HG02610 (cell line): ENCODE data around the gene PRPSAP1.
"Not testable (repeated sequence)": the region's sequence is repeated elsewhere in the genome, so short reads cannot be mapped to it uniquely, and the experiment has no call there.

Experiments used
- ATAC-seq: cut with Tn5 transposase; IDR thresholded peaks from one replicate; pipeline ENCODE4 v1.9.1; 2021; ENCODE audit warnings: mild to moderate bottlenecking, moderate library complexity; ENCODE audit not compliant: unreplicated experiment

Gene PRPSAP1

GRCh38 chr17:76360461-76360860 is 6.7 kb upstream of the PRPSAP1 start:
- ATAC-seq = no peak

GRCh38 chr17:76359776-76360175 is 6.1 kb upstream of the PRPSAP1 start:
- ATAC-seq = not testable (repeated sequence)

DNA sequence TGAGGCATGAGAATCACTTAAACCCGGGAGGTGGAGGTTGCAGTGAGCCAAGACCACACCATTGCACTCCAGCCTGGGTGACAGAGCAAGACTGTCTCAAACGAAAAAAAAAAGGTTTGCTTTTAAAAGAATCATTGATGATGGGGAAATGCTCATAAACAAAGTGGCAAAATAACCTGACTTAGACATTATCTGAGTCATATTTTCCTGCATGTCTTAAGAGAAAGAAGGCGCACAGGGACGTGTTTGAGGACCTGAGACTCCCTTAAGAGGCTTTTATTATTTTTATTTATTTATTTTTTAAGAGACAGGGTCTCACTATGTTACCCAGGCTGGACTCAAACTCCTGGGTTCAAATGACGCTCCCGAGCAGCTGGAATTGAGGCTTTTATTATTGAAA is 5.7 kb upstream of the PRPSAP1 start:
- ATAC-seq = no peak

- no peak for ATAC-seq
These were observed 4.0 kb upstream of the PRPSAP1 start for GRCh38 chr17:76357597-76358158.

- no peak for ATAC-seq
These were observed 3.2 kb upstream of the PRPSAP1 start for GRCh38 chr17:76356803-76357456.

- ATAC-seq = no peak
These were observed 1.1 kb upstream of the PRPSAP1 start for GRCh38 chr17:76354747-76355310.

- no peak for ATAC-seq
These were observed 607 bp upstream of the PRPSAP1 start for GRCh38 chr17:76354317-76354729.

DNA sequence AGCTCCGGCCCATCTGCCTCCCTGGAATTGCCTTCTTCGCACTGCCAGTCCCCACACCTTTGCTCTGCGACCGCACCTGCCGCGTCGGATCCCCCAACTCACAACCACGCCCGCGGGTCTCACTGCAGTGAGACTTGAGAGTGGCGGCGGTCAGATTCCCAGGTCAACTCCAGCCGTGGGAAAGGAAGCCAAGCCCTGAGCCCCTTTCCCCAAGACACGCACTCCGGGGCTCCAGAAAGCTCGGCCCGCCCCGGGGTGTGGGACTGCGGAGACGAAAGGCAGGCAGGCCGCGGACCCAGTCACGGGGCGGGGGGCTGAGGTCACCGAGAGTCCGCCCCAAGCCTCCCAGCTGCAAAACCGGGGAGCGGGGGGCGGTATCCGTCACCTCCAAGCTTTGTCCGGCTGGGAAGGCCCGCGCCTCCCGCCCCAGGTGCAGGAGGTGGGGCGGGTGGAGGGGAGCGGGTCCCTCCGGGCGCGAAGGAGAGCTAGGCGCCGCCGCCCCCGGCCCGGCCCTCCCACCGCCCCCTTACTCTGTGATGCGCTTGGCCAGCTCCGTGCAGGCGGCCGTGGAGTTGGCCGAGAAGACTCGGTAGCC is 615 bp downstream of the PRPSAP1 start:
- peak; percentile 15 for ATAC-seq

- ATAC-seq = no peak
These were observed 2.1 kb downstream of the PRPSAP1 start for GRCh38 chr17:76351526-76352071.

DNA sequence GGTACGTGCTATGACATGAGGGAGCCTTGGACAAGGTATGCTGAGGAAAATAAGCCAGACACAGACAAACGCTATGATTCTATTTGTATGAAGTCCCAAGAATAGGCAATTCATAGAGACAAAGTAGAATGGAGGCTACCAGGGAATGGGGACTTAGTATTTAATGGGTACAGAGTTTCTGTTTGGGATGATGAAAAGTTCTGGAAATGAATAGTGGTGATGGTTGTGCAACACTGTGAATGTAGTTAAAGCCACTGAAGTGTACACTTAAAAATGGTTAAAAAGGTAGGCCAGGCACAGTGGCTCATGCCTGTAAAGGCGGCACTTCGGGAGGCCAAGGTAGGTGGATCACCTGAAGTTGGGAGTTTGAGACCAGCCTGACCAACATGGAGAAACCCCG is 3.3 kb downstream of the PRPSAP1 start:
- no peak for ATAC-seq

- not testable (repeated sequence) for ATAC-seq
These were observed 6.8 kb downstream of the PRPSAP1 start for GRCh38 chr17:76346936-76347335.

DNA sequence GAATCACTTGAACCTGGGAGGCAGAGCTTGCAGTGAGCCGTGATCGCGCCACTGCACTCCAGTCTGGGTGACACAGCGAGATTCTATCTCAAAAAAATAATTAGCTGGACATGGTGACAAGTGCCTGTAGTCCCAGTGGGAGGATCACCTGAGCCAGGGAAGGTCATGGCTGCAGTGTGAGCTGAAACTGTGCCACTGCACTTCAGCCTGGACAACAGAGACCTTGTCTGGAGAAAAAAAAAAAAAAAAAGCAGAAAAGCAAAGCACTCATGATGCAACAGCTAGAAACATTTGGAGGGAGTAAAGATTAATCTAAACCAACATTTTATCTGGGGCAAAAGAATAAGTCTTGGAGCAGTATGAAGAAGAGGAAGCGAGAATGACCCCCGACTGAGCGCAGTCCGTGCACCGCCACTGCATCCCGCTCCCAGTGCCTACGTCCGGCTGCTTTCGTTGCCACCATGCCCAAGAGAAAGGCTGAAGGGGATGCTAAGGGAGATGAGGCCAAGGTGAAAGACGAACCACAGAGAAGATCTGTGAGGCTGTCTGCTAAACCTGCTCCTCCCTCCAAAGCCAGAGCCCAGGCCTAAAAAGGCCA is 8.2 kb downstream of the PRPSAP1 start:
- ATAC-seq = no peak

DNA sequence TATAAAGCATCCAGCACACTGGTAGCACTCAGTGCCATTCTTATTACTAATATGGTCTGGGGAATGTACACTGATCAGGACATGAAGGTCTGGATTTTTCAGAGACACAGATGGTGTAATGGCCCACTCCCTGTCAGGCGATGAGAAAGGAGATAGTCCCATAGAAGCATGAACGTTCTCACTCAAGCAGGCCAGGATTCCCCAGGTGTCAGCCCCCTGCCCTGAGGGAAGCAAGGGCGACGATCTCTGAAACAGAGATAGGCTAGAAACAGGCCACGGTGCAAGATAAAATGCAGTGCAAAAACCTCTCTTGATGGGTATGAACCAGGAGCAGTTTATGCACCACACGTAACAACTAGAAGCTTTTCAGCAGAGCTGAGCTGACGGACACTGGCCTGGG is 10.6 kb downstream of the PRPSAP1 start:
- no peak for ATAC-seq

- no peak for ATAC-seq
These were observed 12.4 kb downstream of the PRPSAP1 start for GRCh38 chr17:76341301-76341700.

DNA sequence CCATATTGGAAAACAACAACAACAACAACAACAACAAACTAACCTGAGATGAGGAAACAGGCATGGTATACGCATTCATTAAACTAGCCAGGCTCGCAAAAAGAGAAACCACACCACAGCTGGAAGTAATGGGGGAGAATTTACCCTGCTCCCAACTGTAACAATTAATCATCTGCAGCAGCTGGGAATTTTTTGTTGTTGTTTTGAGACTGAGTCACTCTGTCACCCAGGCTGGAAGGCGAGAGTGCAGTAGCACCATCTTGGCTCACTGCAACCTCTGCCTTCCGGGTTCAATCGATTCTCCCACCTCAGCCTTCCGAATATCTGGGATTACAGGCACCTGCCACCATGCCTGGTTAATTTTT is 16.3 kb downstream of the PRPSAP1 start:
- ATAC-seq = no peak

- no peak for ATAC-seq
These were observed 16.8 kb downstream of the PRPSAP1 start for GRCh38 chr17:76336756-76337412.

- ATAC-seq = no peak
These were observed 17.9 kb downstream of the PRPSAP1 start for GRCh38 chr17:76335716-76336381.

DNA sequence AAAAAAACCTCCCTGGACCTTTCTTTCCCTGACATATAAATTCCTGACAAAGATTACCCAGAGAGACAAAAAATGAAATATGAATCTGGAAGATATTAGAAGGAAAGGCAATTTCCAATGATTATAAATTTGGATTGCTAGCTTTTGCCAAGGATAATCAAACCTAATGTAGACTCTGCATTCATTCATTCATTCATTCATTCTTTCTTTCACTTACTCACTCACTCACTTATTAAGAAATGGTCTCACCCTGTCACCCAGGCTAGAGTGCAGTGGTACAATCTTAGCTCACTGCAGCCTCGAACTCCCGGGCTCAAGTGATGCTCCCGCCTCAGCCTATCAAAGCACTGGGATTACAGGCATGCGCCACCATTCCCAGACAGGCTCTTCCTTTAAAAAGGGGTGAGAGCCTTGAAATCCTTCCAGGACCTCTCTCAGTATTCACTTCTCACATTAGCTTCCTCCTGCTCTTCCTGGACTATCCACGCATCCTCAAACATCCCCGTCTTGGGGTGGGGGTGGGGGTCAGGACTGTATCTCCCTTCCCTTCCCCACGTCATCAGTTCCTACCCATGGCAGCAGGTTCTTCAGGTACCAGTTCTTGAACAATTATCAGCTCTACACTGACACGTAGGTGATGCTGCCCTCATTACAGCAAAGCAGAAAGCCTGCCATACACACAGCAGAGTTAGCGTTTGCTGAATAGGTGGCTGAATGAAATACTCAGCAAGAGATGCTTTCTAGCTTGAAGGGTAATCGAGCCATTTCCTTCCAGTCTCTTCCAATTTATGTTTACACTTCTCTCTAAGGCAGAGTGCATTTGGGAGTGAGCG is 19.8 kb downstream of the PRPSAP1 start:
- ATAC-seq = no peak

- ATAC-seq = no peak
These were observed 22.6 kb downstream of the PRPSAP1 start for GRCh38 chr17:76331083-76331482.

DNA sequence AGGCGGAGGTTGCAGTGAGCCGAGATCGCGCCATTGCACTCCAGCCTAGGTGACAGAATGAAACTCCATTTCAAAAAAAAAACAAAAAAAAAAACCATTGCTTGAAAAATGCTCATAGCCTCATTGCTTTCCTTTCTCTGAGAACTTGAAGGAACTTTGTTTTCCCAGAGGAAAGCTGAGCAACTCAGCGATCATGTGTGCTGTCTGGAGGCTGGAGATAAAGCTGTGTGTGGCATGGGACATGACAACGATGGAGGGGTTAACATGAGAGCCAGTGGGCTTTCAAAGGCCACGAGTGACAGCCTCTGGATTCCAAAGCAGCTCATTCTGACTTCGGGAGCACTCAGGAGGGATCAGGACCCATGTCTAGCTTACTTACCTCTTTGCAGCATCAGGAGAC is 24.1 kb downstream of the PRPSAP1 start:
- no peak for ATAC-seq
